Stimulated activated CD4-positive, alpha-beta T cell treated with anti-CD3 and anti-CD28 coated beads, TNF-alpha, amount 100 ng/mL, for 24 hours (primary cell): ENCODE results near the gene ALG14.

Source experiments
- DNase-seq, 3 experiments: peaks; one replicate each; pipeline ENCODE4 v3.0.0-alpha.2; 2020; ENCODE audit warnings: low read depth in 3 of 3

Gene ALG14

GRCh38 chr1:94980582-94981574 is 91.9 kb downstream of the ALG14 start:
- DNase-seq, result no peak

DNA sequence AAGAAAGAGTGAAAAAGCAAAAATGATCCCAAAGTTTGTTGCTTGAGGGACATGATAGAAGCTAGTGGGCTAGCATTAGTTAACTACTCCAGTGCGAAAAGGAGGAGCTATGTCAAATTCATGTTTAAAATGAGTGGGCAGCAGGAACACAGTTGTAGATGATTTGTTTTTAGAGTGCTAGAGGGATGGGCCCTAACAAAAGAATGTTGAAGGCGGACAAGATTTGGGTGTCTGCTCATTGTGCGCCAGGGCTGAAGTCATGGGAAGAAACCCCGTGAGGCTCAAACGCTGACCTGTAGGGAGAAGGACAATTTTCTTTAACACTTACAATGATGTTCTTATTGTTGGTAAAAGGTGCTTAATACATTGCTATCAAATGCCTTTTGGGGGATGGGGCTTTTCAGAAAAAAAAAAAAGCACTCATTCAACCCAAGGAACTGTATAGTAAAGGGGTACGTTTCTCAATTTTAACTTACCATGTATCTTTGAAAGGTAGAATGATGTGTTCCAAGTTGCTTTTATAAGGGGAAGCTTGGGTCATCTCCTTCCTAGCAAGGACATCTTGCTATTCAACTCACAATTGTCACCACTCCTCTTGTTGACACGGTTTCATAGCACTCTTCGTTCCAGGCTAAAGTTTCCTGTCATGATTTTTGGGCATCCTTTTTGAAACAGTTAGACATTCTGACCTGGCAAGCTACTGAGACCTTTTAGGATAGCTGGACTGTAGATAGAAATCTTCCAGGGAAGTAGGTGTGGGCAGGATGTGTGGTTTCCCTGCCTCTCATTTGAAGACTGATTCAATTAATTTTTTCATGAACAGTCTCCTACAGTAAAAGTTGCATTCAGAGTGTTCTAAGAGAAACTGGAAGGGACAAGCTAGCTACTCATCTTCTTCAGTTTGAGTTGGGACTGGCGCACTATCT is 92.8 kb downstream of the ALG14 start:
- no peak for DNase-seq

DNA sequence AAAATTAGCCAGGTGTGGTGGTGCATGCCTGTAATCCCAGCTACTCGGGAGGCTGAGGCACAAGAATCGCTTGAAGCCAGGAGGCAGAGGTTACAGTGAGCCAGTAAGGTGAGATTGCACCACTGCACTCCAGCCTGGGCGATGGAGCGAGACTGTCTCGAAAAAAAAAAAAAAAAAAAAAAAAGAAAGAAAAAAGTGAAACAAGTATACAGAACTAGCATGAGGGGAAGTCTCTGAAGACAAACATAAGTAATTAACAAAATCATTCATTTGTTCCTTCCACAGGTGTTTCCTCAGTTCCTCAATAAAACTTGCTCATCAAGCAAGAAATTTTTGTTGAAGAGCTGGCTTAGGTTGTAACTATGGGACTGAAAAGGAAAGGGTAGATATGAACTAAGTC is 93.6 kb downstream of the ALG14 start:
- DNase-seq, result no peak

DNA sequence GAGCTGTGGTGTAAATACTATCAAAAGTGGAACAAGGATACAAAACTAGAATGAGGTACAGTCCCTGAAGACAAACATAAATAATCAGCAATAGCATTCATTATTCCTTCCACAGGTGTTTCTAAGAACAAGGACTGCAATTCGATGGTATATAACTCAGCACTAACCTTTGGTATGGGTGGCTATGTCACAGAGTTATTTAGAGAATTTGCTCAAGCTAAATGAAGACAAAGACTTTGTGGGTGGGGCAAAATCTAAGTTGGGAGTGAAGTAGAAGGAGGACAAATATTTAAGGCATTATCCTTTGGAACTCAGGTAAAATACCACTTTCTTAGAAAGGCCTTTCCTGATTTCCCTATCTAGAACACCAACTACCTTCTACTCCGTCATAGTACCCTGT is 94.3 kb downstream of the ALG14 start:
- DNase-seq, result no peak

DNA sequence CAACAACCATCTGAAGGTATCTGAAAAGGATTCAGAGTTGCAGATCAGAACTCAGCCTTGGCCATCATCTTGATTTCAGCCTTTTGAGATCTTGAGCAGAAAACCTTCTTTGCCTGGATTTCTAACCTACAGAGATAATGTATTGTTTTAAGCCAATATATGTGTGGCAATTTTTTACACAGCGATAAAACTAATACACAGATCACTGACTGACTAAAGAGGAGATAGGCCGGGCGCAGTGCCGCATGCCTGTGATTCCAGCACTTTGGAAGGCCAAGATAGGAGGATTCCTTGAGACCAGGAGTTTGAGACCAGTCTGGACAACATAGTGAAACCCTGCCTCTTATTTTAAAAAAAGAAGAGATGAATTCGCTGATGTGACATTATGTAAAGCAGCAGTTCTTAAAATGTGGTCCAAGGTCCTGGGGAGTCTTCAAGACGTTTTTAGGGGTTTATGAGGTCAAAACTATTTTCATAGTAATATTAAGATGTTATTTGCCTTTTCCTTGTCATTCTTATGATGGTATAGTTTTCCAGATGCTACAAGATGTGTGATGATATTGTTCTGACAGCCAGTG is 95.7 kb downstream of the ALG14 start:
- no peak for DNase-seq

DNA sequence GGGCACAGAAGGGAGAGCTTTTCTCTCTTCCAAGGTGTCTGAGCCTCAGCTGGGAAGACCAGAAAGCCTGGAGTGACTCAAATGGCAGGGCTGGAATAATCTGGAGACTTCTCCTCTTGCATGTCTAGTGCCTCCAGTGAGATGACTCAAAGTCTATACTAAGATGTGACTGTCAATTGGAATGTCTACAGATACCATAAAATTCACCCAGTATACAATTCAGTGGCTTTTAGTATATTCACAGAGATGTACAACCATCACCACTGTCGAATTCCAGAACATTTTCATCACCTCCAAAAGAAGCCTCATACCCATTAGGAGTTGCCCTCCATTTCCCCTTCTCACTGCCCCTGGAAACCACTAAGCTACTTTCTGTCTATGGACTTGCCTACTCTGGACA is 97.9 kb downstream of the ALG14 start:
- DNase-seq, result no peak

- DNase-seq, result no peak
Measured at GRCh38 chr1:94974241-94974640, 98.5 kb downstream of the ALG14 start.

DNA sequence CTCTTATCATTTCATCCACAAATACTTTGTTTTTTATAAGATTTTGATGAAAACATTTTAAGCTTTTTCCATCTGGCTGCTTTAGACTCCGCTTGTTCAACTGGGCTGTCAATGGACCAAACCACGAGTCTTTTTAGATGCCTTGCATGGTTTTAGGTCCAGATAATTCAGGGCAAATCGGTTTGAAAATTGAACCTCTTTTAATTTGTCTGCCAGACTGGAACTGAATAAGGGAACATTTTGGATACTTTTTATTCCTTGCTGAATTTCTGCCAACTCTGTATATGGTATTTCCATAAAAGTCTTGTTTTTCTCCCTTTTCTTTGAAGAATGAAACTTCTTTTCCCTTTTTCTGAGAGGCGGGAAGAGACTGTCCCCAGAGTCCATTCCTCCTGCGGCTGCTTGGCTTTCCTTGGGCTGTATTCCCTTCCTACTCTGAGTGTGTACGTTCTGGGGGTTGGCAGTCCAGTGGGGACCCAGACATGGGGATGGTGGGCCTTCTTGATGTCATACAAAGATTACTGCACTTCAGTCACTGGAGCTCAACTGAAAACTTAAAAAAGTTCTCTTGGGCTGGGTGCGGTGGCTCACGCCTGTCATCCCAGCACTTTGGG is 99.3 kb downstream of the ALG14 start:
- no peak for DNase-seq

DNA sequence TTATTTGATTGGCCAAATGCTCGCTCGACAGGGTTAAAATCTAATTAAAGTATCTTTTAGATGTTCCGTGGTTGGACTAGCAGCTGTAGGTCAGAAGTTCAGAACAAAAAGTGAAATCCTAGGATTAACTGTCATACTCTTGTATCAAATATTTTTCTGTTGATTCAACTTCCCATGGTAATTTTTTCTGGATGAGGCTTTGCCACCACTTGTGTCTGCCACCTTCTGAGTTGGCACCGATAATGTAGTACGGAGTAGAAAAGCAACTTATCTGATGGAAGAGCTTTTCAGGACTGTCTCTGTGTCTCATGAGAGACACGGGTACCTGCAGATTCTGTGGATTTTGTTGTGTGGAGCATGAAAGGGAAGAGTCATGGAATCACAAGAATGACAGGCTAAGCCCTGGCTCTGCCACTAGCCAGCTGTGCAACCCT is 101.2 kb downstream of the ALG14 start:
- no peak for DNase-seq

DNA sequence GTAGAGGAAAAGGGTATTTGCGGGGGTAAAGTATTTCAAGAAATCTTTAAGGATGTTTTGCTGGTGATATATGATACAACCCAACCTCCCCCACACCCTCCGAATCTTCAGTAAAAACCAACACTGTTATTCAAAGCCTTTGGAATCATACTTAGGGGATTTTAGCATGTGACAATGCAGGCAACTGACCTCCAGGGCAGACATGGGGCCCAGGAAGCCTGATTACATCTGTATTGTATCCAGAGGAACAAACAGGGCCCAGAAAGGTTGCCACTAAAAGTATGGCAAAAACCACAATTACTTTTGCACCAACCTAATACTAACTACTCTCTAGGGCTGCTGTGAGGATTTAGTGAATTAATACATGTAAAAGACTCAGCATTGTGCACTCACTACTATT is 102.0 kb downstream of the ALG14 start:
- DNase-seq, result no peak

- no peak for DNase-seq
Measured at GRCh38 chr1:94969137-94969536, 103.6 kb downstream of the ALG14 start.

GRCh38 chr1:94966033-94966432 is 106.7 kb downstream of the ALG14 start:
- no peak for DNase-seq

DNA sequence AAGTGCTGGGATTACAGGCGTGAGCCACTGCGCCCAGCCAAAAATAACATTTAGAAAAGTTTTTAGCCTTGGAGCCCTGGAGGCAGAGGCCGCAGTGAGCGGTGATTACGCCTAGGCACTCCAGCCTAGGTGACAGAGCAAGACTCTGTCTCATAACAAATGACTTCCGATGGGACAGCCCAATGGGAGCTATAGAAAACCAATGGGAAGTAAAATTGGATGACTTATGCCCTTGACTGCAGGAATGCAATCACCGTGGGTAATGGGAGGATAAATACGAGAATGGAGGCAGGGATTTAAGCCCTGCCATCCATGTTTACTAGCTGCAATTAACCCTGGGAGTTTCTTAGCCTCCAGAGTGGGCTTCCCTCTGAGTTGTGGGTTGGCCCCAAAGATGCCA is 108.9 kb downstream of the ALG14 start:
- DNase-seq, result no peak

GRCh38 chr1:94962409-94963265 is 110.1 kb downstream of the ALG14 start:
- DNase-seq, result peak in 2 of 3 experiments; percentile 2 to 14

GRCh38 chr1:94961988-94962387 is 110.8 kb downstream of the ALG14 start:
- no peak for DNase-seq

DNA sequence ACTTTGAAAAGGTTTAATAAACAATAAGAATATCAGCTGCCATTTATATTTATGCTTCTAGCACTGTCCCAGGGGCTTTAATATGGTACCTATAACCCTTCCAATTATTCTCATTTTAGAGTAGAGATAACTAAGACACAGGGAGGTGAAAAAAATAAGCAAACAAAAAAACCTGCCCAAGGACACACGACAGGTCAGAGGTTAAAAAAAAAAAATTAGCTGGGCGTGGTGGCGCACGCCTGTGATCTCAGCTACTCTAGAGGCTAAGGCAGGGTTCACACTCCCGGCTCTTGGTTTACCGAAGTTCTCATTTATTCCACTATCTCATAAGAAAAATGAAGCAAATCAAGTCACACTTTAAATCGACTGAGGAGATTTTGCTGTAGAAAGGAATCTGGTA is 111.2 kb downstream of the ALG14 start:
- DNase-seq, result no peak

DNA sequence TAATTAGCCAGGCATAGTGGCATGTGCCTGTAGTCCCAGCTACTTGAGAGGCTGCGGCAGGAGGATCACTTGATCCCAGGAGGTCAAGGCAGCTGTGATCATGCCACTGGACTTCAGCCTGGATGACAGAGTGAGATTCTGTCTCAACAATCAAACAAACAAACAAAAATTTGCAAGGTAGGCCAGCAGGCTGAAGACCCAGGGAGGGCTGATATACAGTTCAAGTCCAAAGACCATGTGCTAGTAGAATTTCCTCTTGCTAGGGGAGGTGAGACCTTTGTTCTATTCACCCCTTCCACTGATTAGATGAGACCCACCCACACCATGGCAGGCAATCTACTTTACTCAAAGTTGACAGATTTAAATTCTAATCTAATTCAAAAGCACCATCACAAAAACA is 114.7 kb downstream of the ALG14 start:
- DNase-seq, result no peak

- no peak for DNase-seq
Measured at GRCh38 chr1:94955767-94956632, 116.8 kb downstream of the ALG14 start.
